GM21529 (cell line): ENCODE measurements around the gene ZNF444.
A peak's percentile ranks its signal among the peaks of the same experiment; 100 is the strongest.

Experiments used
- ATAC-seq: cut with Tn5 transposase; IDR thresholded peaks from one replicate; pipeline ENCODE4 v1.9.1; 2021; ENCODE audit not compliant: unreplicated experiment

The ZNF444 gene

DNA sequence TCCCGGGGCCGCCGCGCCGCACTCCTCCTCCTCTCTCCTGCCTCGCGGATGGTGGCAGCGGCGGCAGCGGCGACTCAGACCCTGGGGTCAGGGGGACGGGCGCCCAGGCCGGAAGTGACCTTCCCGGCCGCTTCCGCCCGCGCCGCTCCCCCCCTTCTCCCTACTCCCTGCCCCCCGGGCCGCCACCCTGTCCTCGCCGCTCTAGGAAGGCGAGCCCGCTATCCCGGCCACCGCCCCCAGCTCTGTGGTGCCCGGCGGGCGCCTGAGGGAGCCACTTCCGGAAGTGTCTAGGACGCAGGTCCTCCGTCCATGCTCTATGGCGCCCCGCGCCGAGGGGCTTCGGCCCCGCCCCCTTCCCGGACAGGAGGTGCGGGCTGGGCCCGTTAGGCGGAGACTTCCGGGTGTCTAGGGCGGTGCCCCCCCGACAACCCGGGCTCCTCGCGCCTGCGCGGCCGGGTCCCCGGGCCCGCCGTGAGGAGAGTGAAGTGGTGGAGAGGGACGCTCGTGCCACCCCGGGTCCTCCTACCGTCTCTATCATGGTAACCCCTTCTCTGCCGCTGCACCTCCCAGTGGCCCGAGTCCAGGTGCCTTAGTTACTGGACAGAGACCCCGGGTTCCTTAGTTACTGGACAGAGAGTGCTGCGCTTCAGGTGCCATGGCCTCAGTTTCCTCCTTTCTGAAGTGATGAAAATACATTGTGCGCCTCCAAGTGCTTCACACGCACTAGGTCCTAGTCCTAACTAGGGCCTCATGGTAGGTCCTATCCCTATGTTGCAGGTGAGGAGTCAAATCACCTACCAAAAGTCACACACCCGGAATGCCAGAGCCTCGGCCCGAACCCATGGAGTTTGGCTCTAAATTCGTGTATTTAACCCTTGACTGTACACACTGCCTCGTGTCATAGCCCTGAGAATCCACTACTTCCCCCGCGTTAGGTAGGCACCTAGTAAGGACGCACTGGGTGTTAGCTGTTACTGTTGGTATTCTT lies 19.6 kb upstream of the ZNF444 start, which contains the start of gene ZNF787:
TSS of gene ZNF787 (minus strand) at position 116 of the 988 bp plus-strand sequence. CDS start 18,078 bp downstream, outside the sequence.
- peak; percentile 81 for ATAC-seq

DNA sequence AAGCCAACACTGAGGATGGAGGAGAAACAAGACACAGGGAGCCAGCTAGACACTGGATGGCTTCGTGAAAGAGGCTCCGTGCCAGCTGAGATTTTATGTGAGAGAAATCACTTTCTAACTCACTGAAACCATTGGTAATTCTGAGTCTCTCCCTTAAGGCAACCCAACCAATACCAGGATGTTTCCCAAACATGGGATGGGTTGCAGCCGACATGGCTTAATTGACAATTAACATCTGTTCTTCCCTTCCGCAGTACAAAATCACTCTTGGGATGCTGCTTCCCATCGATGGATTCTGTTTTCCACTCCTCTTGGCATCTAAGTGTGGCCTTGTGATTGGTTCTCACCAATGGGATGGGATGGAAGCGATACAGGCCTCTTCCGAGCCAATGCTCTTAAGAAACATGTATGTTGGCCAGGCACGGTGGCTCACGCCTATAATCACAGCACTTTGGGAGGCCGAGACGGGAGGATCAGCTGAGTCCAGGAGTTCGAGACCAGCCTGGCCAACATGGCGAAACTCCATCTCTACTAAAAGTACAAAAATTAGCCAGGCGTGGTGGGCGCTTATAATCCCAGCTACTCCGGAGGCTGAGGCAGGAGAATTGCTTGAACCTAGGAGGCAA lies 17.7 kb upstream of the ZNF444 start:
- ATAC-seq, result no peak

DNA sequence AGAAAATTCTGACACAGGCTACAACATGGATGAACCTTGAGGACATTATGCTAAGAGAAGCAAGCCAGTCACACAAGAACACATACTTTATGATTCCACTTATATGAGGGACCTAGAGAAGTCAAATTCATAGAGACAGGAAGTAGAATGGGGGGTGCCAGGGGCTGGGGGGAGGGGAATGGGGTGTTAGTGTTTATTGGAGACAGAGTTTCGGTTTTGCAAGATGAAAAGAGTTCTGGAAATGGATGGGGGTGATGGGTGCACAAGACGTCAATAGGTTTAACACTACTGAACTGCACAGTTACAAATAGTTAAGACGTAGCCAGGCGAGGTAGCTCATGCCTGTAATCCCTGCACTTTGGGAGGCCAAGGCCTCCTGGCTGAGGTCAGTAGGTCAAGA lies 16.5 kb upstream of the ZNF444 start:
- ATAC-seq, result no peak

DNA sequence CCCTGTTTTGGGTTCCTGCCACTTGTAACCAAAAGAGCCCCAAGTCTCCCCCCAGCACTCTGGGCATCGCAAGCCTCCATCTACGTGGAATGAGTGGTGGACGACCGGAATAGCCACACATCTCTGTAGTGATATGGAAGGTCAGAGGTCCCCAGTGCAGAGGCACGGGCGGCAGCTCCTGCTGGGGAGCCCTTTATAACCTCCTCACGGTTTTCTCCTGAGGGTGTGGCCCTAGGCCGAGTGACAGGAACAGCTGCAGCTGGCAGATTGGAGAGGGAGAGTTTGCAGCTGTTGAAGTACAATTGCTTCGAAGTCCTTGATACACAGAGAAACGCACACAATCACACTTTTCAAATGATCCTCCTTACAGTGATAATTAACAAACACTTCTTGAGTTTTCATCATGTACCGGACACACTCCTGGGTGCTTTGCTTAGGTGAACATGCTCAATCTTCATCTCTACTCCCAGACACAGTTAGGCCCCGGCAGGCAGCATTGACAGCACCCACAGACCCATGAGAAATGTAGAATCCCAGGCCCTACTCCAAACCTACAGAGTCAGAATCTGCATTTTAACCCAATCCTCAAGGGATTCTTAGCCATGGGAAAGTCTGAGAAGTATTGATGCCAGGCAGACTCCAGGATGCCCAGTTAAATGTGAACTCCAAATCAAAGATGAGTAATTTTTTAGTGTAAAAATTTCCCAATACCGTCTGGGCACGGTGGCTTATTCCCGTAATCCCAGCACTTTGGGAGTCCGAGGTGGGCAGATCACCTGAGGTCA lies 15.1 kb upstream of the ZNF444 start:
- no peak for ATAC-seq

DNA sequence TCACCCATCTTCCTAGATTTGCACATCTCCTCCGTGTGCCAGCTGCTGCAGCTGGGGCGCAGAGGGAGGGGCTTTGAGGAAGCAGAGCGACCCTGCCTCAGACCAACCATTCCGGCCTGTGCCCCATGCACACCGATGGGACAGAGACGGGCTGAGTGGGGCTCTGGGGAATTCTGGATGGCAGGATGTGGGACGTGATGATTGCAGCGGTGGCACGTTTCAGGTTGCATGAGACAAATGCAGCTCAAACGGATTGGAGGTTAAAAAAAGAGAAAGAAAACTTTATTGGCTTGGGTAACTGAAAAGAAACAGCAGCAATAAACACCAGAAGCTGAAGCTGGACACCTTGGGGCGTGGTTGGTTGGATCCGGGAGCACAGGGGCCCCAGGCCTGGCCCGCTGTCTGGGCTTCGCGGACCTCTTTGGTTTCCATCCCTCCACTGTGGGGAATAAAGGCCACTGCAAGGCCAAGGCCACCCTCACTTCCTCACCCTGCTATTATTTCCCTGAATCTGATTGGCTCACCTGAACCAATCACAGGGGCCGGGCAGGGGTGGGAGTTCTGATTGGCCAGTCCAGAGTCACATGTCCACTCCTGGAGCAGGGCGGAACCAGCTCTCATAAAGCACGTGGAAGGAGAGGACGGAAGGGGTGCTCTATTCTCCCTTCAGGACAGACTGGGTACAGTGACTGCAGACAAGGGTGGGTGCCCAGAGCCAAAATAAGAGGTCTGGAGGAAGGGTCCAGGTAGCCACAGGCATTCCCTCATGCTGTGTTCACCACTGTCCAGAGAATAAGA lies 13.9 kb upstream of the ZNF444 start:
- no peak for ATAC-seq

DNA sequence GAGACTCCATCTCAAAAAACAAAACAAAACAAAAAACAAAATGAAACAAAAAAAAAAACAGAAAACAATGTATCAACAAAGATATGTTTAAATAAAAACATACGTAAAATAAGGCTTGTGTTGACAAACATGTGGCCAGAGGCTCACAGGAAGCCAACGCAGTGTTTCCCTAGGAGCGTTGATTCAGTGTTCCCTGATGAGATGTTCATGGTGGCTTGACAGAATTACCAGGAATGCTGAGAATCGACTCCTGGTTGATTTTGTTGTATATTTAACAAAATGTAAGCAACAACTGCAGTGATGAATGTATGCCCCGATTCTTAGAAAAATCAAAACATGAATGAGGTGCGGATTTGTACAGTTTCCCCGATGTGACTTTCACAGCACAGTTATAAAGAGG lies 11.1 kb upstream of the ZNF444 start:
- no peak for ATAC-seq

DNA sequence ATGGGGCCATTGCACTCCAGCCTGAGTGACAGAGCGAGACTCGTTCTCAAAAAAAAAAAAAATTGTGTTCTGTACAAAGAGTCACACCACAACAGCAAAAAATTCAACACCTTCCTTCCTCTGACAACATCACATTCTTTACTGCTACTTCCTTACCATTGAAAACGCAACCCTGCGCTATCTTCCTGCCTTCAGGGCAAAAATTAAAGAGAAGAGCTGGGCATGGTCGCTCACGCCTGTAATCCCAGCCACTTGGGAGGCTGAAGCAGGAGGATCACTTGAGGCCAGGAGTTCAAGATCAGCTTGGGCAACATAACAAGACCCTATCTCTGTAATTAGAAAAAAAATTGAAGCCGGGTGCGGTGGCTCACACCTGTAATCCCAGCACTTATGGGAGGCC lies 9.4 kb upstream of the ZNF444 start:
- no peak for ATAC-seq

DNA sequence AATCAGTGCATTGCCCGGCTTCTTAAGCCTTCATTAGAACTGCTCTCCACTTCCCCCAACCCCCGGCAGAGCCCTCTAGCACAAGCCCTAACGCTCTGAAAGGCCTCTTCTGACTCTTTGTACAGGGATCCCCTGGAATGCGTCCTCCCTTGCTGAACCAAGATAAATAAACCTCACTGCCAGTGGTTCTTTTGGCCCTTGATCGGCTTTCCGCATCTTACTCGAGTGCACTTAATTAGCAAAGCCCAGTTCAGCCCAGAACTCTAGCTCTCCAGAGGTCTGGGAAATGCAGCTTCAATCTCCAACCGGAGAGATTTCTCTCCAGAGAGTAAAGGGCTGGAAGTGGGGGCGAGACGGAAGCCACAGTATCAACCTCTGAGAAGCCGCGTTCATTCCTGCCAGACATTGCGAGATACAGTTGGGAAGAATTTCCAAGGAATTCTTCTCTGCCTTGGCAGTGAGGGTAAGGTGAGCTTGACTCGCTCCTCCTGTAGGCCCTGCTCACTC lies 8.7 kb upstream of the ZNF444 start:
- ATAC-seq, result no peak

DNA sequence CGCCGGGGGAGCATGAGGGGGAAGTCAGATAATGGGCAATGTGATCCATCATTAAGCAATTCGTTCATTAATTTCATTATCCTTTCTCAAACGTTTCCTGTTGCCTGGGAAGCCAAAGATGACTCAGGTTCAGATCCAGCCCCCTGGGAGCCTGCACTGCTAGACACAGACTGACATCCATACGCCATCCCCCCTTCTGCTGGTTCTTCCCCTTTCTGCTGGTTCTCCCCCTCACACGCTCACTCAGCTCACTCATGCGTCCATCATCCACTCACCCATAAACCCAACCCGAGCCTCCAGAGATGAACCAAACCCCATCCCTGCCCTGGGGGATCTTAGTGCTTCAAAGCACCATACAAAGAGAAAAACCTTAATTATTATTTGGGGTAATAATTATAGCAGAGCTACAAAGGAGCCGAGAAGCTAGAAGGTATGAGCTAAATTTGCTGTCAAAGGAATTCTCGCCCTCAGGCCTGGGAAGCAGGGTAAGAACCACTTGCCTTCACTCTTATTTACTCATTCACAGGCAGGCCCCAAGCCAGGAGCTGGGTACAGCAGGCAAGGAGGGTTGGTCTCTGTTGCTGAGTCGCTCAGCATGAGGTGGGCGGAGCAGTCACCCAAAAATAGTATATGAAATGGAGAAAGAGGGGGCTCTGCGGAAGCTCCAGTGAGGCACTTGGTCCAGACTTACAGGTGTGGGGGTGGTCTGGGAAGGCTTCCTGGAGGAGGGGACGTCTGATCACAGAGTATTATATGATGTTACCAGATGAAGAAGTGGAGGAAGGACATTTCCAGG lies 7.0 kb upstream of the ZNF444 start:
- peak; percentile 63 for ATAC-seq

DNA sequence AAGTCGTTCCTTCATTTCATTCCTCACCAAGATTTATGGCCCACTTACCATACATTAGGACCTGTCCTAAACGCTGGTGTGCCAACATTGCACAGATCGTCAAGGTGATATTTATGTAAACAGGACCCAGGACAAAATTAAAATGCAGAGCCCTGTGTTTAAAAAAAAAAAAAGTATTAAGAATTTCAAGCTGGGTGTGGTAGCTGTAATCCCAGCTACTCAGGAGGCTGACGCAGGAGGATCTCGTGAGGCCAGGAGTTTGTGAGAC lies 6.5 kb upstream of the ZNF444 start:
- no peak for ATAC-seq

DNA sequence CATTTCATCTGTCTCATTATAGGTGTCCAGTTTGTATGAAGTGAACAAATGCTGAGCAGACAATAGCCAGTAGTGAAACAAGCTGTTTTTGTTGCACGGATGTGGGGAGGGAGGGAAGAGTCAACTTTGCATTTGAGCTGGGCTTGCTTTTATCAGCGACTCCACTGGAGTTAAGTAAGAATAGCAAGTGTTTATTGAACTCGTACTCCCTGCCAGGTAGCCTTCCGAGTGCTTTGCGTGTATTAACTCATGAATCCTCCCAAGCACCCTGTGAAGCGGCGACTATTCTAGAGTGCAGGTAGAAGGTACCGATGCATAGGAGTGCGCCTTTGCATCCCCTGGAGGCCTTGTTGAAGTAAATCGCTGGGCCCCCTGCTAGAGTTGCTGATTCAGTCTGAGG lies 4.7 kb upstream of the ZNF444 start:
- no peak for ATAC-seq

DNA sequence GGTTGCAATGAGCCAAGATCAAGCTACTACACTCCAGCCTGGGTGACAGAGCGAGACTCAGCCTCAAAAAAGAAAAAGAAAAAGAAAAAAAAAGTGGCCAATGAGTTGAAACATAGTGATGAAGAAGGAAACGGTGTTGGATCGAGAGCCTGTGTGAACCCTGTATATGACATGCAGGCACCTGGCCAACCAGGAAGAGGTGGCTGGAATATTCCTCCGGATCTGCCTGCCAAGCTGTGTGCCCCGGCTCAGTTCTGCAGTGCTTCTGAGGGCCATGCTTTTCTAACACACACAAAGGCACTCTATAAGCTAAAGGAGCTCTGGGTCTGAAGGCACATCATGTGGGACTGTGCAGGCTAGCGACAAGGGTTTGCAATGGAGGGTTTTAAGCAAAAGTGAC lies 3.7 kb upstream of the ZNF444 start:
- no peak for ATAC-seq

DNA sequence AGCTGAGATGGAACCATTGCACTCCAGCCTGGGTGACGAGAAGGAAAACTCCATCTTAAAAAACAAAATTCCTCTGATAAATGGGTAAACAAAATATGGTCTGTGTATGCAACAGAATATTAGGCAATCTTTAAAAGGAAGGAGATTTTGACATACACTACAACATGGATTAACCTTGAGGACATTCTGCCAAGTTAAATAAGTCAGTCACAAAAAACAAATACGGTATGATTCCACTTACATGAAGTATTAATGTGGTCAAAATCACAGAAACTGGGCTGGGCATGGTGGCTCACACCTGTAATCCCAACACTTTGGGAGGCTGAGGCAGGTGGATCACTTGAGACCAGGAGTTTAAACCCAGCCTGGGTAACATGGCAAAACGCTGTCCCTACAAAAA lies 3.0 kb upstream of the ZNF444 start:
- ATAC-seq, result no peak

DNA sequence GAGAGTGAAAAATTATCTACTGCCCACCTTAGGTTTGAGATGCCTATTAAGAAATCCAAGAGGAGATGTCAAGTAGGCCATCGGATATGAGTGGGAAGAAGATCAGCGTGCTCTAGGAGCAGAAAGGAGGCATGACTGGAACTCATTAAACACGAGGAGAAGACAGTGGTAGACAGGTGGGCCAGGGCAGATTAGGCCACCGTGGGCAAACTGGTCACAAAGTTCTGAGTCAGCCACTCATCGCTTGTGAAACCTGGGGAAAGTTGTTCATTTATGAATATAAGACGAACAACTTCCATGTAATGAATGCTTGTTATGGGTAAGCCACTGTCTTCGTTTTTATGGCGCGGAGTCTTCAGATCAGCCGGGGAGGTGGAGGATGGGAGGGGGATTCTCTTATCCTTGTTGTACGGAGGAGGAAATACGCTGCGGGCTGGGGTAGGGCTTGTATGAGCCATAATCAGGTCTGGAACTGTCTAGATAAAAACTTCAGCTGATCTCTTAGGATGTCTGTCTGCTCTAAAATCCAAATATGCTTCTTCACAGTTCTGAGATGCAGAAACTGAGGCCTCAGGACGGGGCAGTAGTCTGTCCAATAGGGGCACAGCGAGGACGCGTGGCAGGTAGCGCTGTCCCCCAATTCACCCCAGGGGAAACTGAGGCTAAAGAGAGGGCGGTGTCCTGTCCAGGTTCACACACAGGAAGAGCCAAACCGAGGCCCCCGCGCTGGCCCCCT lies 1.1 kb upstream of the ZNF444 start:
- no peak for ATAC-seq

DNA sequence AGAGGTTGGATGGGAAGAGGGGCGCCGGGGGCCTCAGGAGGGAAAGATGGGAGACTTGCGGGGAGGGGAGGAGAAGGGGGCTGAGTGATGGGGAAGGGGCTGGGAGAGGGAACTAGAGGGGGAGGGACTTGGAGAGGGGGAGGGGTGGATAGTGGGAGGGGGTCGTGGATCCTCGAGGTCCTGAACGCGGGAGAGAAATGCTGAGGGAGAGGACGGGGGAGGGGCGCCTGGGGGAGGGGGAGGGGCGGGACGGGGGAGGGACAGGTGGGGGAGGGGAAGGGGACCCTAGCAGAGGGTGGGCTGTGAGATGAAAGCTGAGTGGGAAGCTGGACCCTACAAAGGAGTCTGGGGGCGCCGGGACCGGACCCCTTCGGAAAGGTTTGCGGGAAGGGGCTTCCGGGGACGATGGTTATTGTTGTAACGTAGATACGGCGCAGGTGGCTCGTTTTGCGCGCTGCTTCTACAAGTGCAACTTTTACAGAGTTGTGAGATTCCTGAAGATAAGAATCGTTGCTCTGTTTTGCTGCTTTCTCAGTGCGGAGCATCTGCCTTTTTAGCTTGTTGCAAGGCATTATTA lies 418 bp downstream of the ZNF444 start:
- no peak for ATAC-seq

DNA sequence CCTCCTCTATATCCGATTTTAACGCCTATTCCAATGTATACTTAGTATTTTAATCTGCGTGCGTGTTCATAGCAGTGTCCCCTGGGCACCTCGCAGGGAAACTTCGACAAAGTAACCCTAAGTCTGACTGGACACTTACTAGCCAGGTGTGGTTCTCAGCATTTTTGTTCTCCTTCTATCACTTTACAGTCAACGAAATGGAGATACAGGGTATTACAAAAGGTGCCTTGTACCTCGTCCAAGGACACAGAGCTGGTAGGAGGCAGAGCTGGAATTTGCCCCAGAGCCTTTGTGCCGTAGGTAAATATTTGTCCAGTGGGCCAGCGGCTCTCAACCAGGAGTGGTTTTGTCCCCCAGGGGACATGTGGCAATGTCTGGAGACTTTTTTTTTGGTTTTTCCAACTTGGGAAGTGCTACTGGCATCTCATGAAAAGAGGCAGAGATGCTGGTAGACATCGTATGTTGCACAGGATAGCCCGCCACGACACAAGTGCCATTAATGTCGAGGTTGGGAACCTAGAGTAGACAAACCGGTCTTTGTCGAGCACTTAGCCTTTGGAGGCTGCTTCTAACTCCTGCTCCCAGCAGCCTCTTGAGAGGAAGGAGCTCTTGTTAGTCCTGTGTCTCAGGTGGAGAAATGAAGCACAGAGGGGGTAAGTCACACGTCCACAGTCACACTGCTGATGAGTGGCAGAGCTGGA lies 1.1 kb downstream of the ZNF444 start:
- ATAC-seq, result no peak

DNA sequence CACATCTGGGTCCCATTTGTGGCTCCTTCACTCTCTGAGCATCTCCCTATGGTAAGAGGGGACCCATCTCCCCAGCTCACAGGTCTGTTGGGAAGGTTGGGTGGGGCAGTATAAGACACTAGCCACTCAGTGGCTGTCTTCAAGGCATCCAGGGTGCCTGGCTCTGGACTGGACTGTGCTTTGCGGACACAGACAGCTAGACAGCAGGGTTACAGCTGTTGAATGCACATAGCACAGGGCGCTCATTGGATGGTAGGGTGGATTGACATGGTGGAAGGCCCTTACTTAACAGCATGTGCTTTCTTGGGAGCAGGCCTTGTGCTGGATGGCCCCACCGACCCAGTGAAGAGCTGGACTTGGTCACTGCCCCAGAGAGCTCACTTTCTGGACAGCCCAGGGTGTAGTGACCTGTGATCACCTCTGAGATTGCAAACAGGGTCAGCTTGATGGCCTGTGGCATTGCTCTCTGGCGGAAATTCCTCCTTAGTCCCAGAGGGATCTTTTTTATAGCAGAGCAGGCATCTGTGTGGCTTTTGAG lies 1.9 kb downstream of the ZNF444 start:
- no peak for ATAC-seq

DNA sequence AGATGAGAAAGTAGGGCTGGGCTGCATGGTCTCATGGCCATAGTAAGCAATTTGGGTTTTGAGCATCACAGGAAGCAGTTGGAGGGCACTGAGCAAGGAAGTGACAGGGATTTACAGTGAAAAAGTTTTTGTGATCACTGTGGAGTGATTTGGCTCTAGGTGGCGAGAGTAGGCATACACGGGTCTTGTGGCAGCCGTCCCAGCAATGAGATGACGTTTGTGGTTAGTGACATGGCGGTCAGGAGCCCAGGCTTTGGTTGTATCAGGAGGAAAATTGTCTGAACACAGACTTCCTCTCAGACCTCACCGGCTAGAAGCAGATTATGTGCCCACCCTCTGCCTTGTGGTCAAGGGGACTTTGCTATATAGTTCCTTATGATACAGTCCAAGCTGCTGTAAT lies 3.3 kb downstream of the ZNF444 start:
- no peak for ATAC-seq
